ENCODE results near the gene TESK1.

GRCh38 chr9:35560625-35561337 is 44.3 kb upstream of the TESK1 start:
- no peak for TF ChIP-seq CTCF (IDR thresholded peaks at IDR 0.05)
- TF ChIP-seq ZFX (IDR thresholded peaks at IDR 0.05; ENCODE audit: borderline replicate concordance) = no peak

Measured in 22Rv1 (cell line).